Limb (tissue), 2 donors: ENCODE measurements around the gene CBX3.
A peak's percentile ranks its signal among the peaks of the same experiment; 100 is the strongest.
"Not testable (repeated sequence)": the region's sequence is repeated elsewhere in the genome, so short reads cannot be mapped to it uniquely, and the experiment has no call there.

Experiments
- DNase-seq, 2 donors: peaks; one replicate each; pipeline ENCODE4 v3.0.0-alpha.2; 2016; ENCODE audit errors: extremely low spot score in 2 of 2

Gene CBX3

GRCh38 chr7:26187380-26188205, 14.0 kb upstream of the CBX3 start:
- no peak for DNase-seq

GRCh38 chr7:26188206-26188956, 13.2 kb upstream of the CBX3 start:
- no peak for DNase-seq

GRCh38 chr7:26188957-26189541, 12.5 kb upstream of the CBX3 start:
- DNase-seq = no peak

DNA sequence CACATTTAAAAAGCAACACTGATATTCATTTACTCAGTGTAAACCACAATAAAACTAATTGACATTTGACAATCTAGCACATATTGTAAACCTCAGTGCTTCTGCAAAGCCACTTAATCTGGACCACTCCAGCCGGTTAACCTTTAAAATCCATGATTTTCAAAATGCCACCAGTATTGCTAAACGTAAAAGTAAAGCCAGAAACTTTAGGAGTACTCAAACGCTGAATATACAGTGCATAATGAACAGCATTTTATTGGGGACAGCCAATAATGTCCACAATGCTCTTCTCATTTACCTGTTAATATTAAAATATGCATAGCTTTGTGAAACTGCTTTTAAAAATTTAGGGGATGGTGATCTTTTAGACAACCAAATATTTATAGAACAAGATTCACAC, 11.8 kb upstream of the CBX3 start:
- DNase-seq = no peak

GRCh38 chr7:26190417-26190869, 11.1 kb upstream of the CBX3 start:
- DNase-seq = no peak

DNA sequence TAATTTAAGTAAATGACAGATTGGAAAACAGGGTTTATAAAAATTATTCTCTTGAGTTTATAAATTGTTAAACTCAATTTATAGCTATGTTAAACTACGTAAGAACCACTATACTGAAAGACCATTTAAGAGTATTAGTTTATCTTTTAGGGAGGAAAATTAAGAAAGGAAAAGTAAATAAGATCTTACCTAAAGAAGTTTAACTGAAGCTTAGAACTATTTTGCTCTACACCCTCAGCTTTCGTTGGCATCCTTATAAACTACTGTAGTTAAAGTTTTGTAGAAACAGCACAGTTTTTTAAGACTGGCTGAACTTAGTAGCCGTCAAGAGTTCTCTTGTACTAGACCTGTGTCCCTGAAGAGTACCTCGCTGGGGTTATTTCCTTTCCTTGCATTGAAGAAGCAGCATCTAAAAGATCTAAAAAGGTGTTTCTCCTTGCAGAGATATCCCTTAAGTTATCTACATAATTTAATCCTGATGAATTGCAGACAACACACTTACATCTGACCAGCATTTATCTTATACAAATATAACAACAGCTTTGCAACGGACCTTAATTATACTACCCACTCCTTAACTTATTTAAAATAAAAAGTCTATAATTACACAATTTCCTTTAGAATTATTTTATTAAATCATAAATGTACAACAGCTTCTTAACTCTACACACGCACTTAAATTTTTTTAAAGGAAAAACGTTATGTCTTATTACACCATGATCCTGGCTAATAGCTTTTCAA, 10.1 kb upstream of the CBX3 start:
- no peak for DNase-seq

GRCh38 chr7:26191974-26192479, 9.5 kb upstream of the CBX3 start:
- DNase-seq = no peak

DNA sequence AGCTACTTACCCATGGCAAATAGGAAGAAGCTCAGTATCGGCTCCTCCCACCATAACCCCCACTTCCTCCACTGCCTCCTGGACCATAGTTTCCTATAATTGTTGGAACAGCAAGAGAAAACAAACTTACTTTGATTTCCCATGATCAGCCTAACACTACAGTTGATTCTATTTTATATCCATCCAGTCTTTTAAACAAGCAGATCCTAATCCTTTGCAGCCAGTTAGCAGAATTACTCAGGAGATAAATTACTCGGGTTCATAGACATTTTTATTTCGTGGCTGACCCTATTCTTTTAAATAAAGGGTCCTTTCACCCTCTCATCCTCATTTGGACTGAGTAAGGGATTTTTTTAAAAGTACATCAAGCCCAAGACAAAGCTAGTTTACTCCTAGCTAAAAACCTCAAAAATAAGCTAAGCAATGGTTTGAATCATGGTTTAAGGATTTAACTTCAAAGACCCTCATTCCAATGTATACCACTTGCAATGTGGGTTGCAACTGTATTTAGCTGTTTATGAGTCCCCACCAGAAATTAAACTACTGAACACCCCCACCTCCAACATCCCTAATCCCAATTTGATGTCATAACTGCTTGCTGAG, 9.0 kb upstream of the CBX3 start:
- no peak for DNase-seq

GRCh38 chr7:26193432-26194207, 7.9 kb upstream of the CBX3 start:
- no peak for DNase-seq

DNA sequence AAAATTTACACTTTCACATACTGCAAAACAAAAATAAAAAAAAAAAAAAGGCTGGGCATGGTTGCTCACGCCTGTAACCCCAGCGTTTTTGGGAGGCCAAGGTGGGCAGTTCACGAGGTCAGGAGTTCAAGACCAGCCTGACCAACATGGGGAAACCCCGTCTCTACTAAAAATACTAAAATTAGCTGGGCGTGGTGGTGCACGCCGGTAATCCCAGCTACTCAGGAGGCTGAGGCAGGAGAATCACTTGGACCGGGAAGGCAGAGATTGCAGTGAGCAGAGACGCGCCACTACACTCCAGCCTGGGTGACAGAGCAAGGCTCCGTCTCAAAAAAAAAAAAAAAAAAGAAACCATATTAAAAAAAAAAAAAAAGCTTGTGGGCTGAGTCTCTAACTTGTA, 6.8 kb upstream of the CBX3 start:
- DNase-seq = not testable (repeated sequence)

DNA sequence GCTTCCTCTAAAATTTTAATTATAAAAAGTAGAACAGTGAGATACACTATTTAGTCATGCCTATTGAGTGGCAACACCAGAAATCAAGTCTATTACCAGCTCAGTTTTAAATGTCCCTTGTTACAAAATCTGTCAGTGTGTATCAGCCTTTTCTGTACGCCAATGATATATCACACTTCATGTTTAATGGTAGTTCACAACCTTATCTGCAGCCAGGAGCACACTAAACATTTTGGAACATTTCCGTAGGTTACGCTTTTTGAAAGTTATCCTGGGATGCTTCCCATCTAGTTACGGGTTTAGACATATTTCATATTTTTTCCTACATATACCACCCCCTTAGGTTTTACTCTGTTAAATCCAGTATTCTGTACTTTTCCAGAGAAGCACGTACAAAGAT, 6.4 kb upstream of the CBX3 start:
- DNase-seq = no peak

- no peak for DNase-seq
Measured at GRCh38 chr7:26195867-26196657, 5.5 kb upstream of the CBX3 start.

DNA sequence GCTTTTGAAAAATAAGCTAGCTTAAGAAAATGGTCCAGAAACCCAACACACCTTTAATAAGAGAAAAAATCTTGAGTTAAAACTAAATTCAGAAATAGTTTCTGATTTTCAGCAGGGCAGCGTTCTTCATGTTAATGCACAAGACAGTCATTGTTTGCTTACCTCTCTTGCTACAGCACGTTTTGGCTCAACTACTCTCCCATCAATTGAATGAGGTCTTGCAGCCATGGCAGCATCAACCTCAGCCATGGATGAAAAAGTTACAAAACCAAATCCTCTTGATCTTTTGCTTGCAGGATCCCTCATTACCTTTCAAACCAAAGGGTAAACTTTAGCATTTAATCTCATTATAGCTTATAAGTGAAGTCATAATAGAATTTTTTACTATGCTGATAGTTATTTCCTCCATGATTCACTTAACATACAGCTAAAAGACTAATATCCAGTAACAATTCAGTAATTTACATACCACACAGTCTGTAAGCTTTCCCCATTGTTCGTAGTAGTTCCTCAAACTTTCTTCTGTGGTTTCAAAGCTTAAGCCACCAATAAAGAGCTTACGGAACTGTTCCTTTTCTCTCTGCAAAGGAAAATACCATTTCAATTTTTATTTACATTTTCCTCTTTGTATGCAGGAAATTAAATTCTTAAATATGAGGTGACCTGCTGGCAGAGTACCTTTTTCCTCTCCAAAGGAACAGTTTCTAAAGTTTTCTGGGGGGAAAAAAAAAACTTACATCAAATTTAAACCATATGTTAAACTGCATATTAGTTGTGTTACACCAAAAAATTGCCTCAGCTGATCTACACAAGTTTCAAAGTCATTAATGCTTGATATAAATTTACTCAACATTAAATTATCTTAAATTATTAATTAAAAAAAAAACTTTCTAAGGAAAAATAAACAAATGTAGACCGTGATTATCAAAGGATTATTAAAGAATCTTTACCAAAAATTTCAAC, 4.1 kb upstream of the CBX3 start:
- no peak for DNase-seq

DNA sequence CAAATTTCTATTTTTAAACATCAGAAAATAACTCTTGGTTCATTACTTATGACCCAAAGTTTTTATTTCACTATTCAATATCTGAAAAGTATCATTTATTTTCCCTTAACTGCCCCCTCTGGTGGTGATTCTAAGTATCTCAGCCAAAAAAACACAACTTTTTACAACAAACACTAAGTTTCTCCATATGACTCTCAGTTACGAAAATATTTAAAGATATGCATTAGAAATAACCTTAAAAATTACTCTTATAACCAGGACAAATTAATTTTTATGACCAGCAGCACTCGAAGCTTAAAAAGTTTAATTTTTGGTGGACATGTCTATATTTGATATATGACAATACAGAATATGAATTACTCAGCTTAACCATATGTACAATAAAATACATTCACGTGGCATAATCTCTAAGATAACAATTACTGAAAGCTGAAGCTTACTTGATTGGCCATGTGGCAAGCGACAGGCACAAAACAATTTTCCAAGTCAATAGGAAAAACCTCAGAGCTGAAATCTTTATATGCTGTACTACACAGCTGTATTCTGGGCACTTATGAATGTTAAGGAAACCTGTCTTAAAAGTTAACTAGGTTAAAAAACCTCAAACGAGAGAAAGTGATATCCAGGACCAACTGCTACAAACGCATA, 3.3 kb upstream of the CBX3 start:
- peak in 1 of 2 donors; percentile 78 for DNase-seq

GRCh38 chr7:26198781-26199169, 2.8 kb upstream of the CBX3 start:
- DNase-seq = no peak

GRCh38 chr7:26199301-26200037, 2.1 kb upstream of the CBX3 start:
- peak; percentile 49 to 83 for DNase-seq

- peak; percentile 71 to 90 for DNase-seq
Measured at GRCh38 chr7:26200038-26200443, 1.5 kb upstream of the CBX3 start.
